HG03097 (cell line): ENCODE data around the gene ZNF837.
"Not testable (repeated sequence)": the region's sequence is repeated elsewhere in the genome, so short reads cannot be mapped to it uniquely, and the experiment has no call there.

ENCODE experiments used
- ATAC-seq: cut with Tn5 transposase; IDR thresholded peaks from one replicate; pipeline ENCODE4 v1.9.1; 2021; ENCODE audit not compliant: unreplicated experiment, low FRiP score

The ZNF837 gene

GRCh38 chr19:58351990-58352755 lies 28.7 kb downstream of the ZNF837 start:
- ATAC-seq = no peak

GRCh38 chr19:58351558-58351878 lies 29.3 kb downstream of the ZNF837 start:
- ATAC-seq = no peak

GRCh38 chr19:58350871-58351557 lies 29.8 kb downstream of the ZNF837 start:
- no peak for ATAC-seq

- ATAC-seq = no peak
Measured at GRCh38 chr19:58350001-58350861, 30.6 kb downstream of the ZNF837 start.

GRCh38 chr19:58349590-58349989 lies 31.2 kb downstream of the ZNF837 start:
- no peak for ATAC-seq

GRCh38 chr19:58348080-58348479 lies 32.8 kb downstream of the ZNF837 start:
- ATAC-seq = not testable (repeated sequence)

- peak; percentile 64 for ATAC-seq
Measured at GRCh38 chr19:58346961-58347929, 33.6 kb downstream of the ZNF837 start.

GRCh38 chr19:58345558-58345957 lies 35.3 kb downstream of the ZNF837 start:
- no peak for ATAC-seq

- ATAC-seq = no peak
Measured at GRCh38 chr19:58338825-58339558, 41.8 kb downstream of the ZNF837 start.

GRCh38 chr19:58338336-58338735 lies 42.5 kb downstream of the ZNF837 start:
- no peak for ATAC-seq

- no peak for ATAC-seq
Measured at GRCh38 chr19:58336820-58337219, 44.0 kb downstream of the ZNF837 start.

GRCh38 chr19:58336216-58336615 lies 44.6 kb downstream of the ZNF837 start:
- ATAC-seq = no peak

- ATAC-seq = no peak
Measured at GRCh38 chr19:58335630-58336029, 45.2 kb downstream of the ZNF837 start.

GRCh38 chr19:58334691-58335249 lies 46.1 kb downstream of the ZNF837 start:
- ATAC-seq = no peak

GRCh38 chr19:58332697-58333096 lies 48.1 kb downstream of the ZNF837 start:
- no peak for ATAC-seq

GRCh38 chr19:58330458-58330857 lies 50.4 kb downstream of the ZNF837 start:
- no peak for ATAC-seq

- no peak for ATAC-seq
Measured at GRCh38 chr19:58328999-58329398, 51.8 kb downstream of the ZNF837 start.

GRCh38 chr19:58326914-58327726 lies 53.7 kb downstream of the ZNF837 start, which contains the start of gene ZSCAN22:
ZSCAN22 (plus strand) TSS chr19:58326994; CDS start chr19:58334803, 7,809 bp downstream.
- peak; percentile 83 for ATAC-seq
